HG03039 (cell line): ENCODE data around the gene TP53BP2.
"Not testable (repeated sequence)": the region's sequence is repeated elsewhere in the genome, so short reads cannot be mapped to it uniquely, and the experiment has no call there.

ENCODE experiments used
- ATAC-seq: cut with Tn5 transposase; IDR thresholded peaks from one replicate; pipeline ENCODE4 v1.9.1; 2021; ENCODE audit warnings: mild to moderate bottlenecking, moderate library complexity; ENCODE audit not compliant: unreplicated experiment

TP53BP2 gene

GRCh38 chr1:223845810-223846682, at the start of gene TP53BP2:
Gene TP53BP2, minus strand, starts transcription at chr1:223845947. Its CDS starts 267 bp downstream, at chr1:223845680.
- peak; percentile 80 for ATAC-seq

DNA sequence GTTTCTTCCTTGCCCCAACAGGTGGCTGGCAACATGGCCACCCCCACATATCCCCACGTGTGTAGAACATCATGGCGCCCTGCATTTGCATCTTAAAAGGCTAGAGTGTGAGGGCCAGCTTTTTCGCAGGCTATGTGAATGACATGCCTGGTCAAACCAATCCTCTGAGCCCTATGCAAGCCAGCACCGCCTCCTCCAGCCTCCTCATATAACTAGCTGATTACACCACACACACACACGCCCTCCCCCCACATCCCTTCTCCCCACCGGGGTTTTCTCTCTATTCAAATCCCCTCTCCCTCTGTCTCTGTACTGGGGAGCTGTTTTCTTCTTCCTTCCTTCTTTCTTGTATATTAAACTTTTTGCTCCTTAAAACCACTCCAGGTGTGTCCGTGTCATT, 44.7 kb upstream of the TP53BP2 start:
- ATAC-seq: not testable (repeated sequence)

DNA sequence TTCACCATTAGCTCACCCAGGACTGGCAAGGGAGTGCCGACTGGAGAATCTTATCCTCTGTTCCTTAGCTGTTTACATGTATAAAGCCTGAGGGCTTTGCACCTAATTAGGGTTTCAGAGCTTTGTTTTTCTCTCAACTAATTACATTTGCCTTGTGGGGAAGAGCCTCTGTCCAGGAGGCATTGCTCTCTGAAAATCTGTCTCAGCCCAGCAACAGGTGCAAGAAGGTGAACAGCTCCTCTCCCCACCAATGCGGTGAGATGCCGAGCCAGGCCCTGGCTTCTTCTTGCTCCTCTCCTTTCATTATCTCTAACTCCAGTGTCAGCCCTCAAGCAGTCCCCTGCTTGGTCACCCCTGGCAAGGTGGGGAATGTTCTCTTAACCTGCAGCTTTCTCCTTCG, 43.6 kb upstream of the TP53BP2 start:
- ATAC-seq: not testable (repeated sequence)

- no peak for ATAC-seq
These were observed 42.1 kb upstream of the TP53BP2 start for GRCh38 chr1:223887747-223888418.

- no peak for ATAC-seq
These were observed 40.8 kb upstream of the TP53BP2 start for GRCh38 chr1:223886516-223886921.

DNA sequence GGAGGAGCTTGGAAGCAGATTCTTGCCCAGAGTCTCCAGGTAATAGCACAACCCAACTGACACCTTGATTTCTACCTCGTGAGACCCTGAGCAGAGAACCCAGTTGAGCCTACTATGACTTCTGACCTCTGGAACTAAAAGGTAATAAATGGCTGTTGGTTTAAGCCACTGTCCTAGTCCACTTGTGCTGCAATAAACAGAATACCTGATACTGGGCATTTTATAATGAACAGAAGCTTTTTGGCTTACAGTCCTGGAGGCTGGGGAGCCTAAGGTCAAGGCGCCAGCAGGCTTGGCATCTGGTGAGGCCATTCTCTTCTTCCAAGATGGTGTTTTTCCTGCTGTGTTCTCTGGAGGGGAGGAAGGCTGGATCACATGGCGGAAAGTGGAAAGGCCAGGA, 39.9 kb upstream of the TP53BP2 start:
- ATAC-seq: no peak

DNA sequence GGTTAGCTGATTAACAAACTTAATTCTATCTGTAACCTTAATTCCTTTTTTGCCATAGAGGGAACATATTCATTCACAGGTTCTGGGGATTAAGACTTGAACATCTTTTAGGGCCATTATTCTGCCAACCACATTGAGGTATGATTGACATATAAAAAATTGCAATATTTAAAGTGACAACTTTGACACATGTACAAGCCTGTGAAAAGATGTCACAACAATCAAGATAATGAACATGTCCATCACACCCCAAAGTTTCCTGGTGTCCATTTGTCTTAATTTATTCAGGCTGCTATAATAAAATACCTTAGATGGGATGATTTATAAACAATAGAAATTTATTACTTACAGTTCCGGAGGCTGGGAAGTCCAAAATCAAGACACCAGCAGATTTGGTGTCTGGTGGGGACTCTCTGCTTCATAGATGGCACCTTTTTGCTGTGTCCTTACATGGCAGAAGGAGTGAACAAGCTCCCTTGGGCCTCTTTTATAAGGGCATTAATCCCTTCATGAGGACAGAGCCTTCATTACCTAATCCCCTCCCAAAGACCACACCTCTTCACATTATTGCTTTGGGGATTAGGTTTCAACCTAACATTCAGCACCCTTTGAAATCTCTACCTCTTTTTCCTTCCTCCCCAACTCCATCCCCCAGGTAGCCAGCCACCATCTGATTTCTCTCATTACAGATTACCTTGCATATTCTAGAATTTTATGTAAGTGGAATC, 33.0 kb upstream of the TP53BP2 start:
- no peak for ATAC-seq

DNA sequence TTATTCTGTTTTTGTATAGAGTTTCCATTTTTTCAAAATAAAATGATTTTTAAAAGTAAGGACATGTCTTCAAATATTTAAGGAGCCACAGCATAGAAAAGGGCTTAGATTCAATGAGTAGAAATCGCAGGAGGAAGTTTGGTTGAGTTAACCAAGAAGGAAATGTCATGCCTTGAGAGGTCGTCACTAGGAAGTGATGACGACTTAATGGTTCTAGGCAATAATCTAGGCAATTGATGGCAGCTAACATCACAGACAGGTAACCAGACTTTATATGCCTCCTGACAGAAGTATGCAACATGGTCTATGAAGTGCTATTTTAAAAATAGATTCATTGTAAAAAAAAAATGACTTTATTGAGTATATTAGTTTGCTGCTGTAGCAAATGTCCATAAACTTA, 32.1 kb upstream of the TP53BP2 start:
- ATAC-seq: no peak

- ATAC-seq: no peak
These were observed 30.8 kb upstream of the TP53BP2 start for GRCh38 chr1:223876590-223876989.

DNA sequence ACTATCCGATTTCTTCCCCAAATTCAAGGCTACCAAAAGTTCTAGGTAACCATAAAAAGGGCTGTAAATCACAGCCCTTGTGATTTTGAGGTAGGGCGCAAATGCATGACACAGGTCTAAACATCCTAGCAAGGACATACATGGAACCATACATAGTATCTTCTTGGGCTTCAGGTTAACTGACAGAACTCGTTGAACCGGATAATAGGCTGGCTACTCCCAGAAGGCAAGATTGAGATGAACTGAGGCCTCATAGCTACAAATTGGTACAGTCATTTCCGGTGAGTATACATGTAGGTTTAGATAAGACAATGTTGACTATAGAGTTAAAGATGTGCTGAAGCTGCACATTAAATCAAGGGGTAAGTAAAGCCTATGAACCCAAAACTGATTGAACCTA, 27.3 kb upstream of the TP53BP2 start:
- ATAC-seq: no peak

GRCh38 chr1:223872308-223872901, 26.7 kb upstream of the TP53BP2 start:
- no peak for ATAC-seq

GRCh38 chr1:223870617-223871574, 25.1 kb upstream of the TP53BP2 start:
- ATAC-seq: no peak

DNA sequence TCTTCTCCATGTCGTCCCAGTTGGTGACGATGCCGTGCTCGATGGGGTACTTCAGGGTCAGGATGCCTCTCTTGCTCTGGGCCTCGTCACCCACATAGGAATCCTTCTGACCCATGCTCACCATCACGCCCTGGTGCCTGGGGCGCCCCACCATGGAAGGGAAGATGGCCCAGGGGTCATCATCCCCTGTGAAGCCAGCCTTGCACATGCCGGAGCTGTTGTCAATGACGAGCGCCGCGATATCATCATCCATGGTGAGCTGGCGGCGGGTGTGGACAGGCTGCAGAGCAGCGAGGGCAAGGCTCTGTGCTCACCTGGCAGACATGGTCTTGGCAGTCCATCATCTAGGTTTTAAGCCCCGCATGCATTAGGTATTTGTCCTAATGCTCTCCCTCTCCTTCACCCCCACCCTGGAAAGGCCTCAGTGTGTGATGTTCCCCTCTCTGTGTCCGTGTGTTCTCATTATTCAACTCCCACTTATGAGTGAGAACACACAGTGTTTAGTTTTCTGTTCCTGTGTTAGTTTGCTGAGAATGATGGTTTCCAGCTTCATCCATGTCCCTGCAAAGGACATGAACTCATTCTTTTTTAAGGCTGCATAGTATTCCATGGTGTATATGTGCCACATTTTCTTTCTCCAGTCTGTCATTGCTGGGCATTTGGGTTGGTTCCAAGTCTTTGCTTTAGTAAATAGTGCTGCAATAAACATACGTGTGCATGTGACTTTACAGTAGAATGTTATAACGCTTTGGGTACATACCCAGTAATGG, 19.0 kb upstream of the TP53BP2 start:
- ATAC-seq: not testable (repeated sequence)

DNA sequence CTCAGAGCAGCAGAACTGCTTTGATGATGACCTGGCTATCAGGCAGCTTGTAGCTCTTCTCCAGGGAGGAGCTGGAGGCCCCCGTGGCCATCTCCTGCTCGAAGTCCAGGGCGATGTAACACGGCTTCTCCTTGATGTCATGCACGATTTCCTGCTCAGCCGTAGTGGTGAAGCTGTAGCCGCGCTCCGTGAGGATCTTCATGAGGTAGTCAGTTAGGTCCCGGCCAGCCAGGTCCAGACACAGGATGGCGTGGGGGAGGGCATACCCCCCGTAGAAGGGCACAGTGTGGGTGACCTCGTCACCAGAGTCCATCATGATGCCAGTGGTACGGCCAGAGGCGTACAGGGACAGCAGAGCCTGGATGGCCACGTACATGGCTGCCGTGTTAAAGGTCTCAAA, 18.3 kb upstream of the TP53BP2 start:
- no peak for ATAC-seq

DNA sequence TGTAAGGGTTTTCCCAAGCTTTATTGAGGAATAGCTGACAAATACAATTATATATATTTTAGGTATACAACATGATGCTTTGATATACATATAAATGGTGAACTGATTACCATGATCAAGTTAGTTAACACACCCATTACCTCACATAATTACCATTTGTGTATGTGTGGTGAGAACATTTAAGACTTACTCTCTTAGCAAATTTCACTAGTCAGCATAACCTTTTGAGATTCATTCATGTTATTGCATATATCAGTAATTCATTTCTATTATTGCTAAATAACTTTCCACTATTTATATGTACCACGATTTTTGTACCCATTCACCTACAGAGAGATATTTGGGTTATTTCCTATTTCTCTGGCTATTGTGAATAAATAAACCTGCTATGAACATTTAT, 16.2 kb upstream of the TP53BP2 start:
- ATAC-seq: no peak

DNA sequence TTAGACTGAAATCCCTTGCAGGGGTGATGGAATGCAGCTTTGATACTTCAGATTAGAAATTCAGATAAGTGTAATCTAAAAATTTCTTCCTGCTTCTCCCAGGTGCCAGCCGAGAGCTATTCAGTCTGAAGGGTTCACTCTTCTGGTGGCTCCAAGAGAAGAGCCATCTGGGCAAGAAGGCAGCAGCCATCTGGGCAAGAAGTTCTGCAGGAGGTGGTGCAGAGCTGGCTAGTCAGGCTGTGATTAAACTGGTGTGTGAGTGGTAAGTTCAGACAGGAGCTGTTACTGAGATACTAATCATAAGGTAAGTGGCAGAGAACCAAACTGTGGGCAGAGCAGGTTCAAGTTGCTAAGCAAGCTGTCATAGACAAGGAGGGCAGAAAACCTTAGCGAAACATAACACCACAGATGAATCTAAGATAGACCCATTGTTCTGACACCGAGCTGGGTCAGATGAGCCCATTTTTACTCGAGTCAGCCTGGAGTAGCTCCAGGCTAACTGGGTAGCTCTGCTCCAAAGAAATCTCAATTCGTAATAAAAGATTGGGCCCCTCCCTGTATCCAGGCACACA, 14.4 kb upstream of the TP53BP2 start:
- ATAC-seq: no peak

DNA sequence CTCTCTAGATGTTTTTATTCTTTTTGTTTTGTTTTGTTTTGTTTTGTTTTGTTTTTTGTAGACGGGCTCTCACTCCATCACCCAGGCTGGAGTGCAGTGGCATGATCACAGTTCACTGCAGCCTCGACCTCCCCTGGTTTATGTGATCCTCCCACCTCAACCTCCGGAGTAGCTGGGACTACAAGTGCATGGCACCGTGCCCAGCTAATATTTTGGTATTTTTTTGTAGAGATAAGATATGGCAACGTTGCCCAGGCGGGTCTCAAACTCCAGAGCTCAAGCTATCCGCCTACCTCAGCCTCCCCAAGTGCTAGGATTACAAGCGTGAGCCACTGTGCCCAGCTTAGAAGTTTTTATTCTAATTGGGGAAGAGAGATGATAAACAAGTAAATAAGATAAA, 13.3 kb upstream of the TP53BP2 start:
- ATAC-seq: no peak

- ATAC-seq: no peak
These were observed 10.6 kb upstream of the TP53BP2 start for GRCh38 chr1:223856386-223856785.

DNA sequence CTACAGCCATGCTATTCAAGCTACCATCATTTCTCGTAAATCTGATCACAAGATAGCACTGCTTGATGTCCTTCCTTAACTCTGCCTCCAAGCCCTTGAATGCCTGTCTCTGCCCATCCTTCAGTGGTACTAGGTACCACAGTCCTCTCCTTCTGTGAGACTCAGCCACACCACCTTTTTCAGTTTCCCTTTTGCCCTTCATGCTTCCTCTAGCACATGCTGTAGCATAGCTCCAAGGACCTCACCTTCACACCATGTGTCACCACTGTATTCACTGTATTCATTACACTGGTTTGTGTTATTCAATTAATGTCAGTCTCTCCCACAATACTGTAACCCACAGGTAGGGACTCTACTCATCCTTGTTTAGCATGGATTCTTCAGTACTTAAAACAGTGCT, 8.0 kb upstream of the TP53BP2 start:
- no peak for ATAC-seq
